Omental fat pad (tissue), 4 donors: ENCODE results near the gene ERGIC1. TPM values are rescaled to one million over a fixed set of nuclear protein-coding genes. Genes with fewer than 3 reads are reported as not detected.

Source experiments
- ATAC-seq: fragments of 150-250 bp; one replicate; pipeline ENCODE4 v1.9.1; 2016; ENCODE audit warnings: mild to moderate bottlenecking, moderate library complexity; ENCODE audit not compliant: low FRiP score
- DNase-seq: peaks from one replicate; pipeline ENCODE4 v3.0.0-alpha.2; 2019; ENCODE audit warnings: low spot score
- CTCF ChIP-seq, 3 donors: fragments of 450-650 bp; IDR thresholded peaks; one replicate each; pipeline ENCODE4 v1.5.1; 2016 to 2017; ENCODE audit warnings: antibody characterized with exemption in 3 of 3, mild to moderate bottlenecking in 3 of 3, moderate library complexity in 2 of 3
- total RNA-seq, 4 donors: library from RNA; depleted of rRNA; stranded (reverse); fragments of >200 nt; gene quantifications; one replicate each; pipeline ENCODE4 v1.1.0, GENCODE V29; 2016

The ERGIC1 gene
- total RNA-seq, 4 donors from 2014 or later, result 98.8 to 227 (median 129) TPM

GRCh38 chr5:172875505-172876279 is 41.6 kb downstream of the ERGIC1 start:
- DNase-seq (no peak), ATAC-seq (no peak)
- TF ChIP-seq CTCF (IDR thresholded peaks at IDR 0.05), result no peak

GRCh38 chr5:172876578-172876977 is 42.5 kb downstream of the ERGIC1 start:
- TF ChIP-seq CTCF (IDR thresholded peaks at IDR 0.05), result no peak
- DNase-seq (no peak), ATAC-seq (no peak)

- DNase-seq, result no peak
- no peak for ATAC-seq
- no peak for TF ChIP-seq CTCF (IDR thresholded peaks at IDR 0.05)
Observed at GRCh38 chr5:172877466-172878260, 43.6 kb downstream of the ERGIC1 start.

GRCh38 chr5:172878585-172878932 is 44.5 kb downstream of the ERGIC1 start:
- no peak for TF ChIP-seq CTCF (IDR thresholded peaks at IDR 0.05)
- DNase-seq (no peak), ATAC-seq (no peak)

- ATAC-seq (no peak), DNase-seq (no peak)
- no peak for TF ChIP-seq CTCF (IDR thresholded peaks at IDR 0.05)
Observed at GRCh38 chr5:172878933-172879752, 45.1 kb downstream of the ERGIC1 start.

- no peak for DNase-seq
- ATAC-seq, result no peak
Observed at GRCh38 chr5:172881691-172882370, 47.8 kb downstream of the ERGIC1 start.

More at GRCh38 chr5:172881691-172882370, 47.8 kb downstream of the ERGIC1 start:
- no peak for TF ChIP-seq CTCF (IDR thresholded peaks at IDR 0.05)
